Esophagus muscularis mucosa (tissue), 4 donors: Measurements from ENCODE around the gene SREBF2.

Source experiments
- EP300 ChIP-seq: sonication (generic); formaldehyde crosslinking; IDR thresholded peaks from one replicate; pipeline ENCODE4 v1.6.1; 2017; ENCODE audit warnings: antibody characterized with exemption
- POLR2A ChIP-seq: fragments of 450-650 bp; IDR thresholded peaks from one replicate; pipeline ENCODE4 v1.6.1; 2017; ENCODE audit warnings: antibody characterized with exemption, moderate library complexity, mild to moderate bottlenecking, low read depth
- POLR2AphosphoS5 ChIP-seq, 2 donors: sonication (generic); formaldehyde crosslinking; IDR thresholded peaks; one replicate each; pipeline ENCODE4 v1.6.1; 2017; ENCODE audit warnings: antibody characterized with exemption in 2 of 2
- TF ChIP-seq, protein P1 (sequence below), 3 experiments: fragments of 200-600 bp in 2 of 3; fragments of 450-650 bp in 1 of 3; sonication (generic) in 2 of 3; IDR thresholded peaks; one replicate each; pipeline ENCODE4 v1.5.1; 2017 to 2019; ENCODE audit warnings: antibody characterized with exemption in 3 of 3, mild to moderate bottlenecking in 2 of 3, moderate library complexity in 1 of 3

DNA sequence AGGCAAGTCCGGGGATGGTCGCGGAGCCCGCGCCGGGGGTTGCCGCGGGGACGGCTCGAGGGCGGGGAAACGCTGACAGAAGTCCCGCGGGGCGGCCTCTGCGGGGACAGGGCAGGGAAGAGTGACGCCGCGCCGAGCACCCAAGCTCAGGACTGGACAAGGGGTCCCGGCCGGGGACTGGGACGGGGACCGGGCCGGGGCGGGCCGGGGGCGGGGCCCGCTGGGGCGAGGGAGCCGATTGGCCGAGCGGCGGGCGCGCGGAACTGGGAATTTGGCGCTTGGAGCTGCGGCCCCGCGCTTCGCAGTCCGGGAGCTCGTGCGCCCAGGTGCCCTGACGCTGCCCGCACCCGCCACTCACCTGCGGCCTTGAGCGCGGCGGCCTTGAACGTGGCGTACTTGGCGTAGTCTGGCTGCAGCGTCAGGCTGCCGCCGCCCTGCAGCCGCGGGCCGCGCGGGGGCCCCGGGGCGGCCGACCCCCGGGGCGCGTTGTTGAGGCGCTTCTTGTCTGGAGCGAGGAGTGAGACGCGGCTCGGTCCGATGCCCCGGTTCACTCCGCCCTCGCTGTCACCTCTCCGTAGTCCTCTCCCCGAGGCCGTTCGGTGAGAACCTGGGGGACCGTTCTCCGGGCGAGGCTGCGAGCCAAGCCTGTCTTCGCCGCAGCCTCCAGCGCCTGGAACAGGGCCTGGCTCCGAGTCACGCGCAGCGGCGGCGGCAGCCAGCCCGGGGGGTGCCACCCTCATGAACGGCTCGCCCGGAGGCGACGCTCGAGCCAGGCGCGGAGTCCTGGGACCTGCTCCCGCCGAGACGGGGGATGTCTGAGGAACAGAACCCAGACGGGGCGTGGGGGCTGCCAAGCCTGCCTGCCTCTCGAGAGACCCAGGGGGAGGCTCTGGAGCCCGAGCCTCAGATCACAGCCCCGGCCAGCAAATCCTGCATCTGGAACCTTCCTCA lies 77.4 kb downstream of the SREBF2 start:
- TF ChIP-seq, protein P1, sequence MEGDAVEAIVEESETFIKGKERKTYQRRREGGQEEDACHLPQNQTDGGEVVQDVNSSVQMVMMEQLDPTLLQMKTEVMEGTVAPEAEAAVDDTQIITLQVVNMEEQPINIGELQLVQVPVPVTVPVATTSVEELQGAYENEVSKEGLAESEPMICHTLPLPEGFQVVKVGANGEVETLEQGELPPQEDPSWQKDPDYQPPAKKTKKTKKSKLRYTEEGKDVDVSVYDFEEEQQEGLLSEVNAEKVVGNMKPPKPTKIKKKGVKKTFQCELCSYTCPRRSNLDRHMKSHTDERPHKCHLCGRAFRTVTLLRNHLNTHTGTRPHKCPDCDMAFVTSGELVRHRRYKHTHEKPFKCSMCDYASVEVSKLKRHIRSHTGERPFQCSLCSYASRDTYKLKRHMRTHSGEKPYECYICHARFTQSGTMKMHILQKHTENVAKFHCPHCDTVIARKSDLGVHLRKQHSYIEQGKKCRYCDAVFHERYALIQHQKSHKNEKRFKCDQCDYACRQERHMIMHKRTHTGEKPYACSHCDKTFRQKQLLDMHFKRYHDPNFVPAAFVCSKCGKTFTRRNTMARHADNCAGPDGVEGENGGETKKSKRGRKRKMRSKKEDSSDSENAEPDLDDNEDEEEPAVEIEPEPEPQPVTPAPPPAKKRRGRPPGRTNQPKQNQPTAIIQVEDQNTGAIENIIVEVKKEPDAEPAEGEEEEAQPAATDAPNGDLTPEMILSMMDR (IDR thresholded peaks at IDR 0.05): no peak
- no peak for TF ChIP-seq POLR2A
- TF ChIP-seq POLR2AphosphoS5 (IDR thresholded peaks at IDR 0.05): peak in 1 of 2 donors; percentile 38
- no peak for TF ChIP-seq EP300
